Activated naive CD4-positive, alpha-beta T cell treated with anti-CD3 and anti-CD28 coated beads for 36 hours (primary cell): ENCODE data around the gene CST5. TPM values are rescaled to one million over a fixed set of nuclear protein-coding genes. Genes with fewer than 3 reads are reported as not detected.
"Not testable (repeated sequence)": the region's sequence is repeated elsewhere in the genome, so short reads cannot be mapped to it uniquely, and the experiment has no call there.

Source experiments
- CTCF ChIA-PET: fragments of 350-600 bp; sonication (Branson Sonifier 250); formaldehyde crosslinking; loops from one replicate; lab custom pipeline; 2021; ENCODE audit warnings: antibody characterized with exemption; lab: Charles Lee
- DNase-seq: peaks from one replicate; pipeline ENCODE4 v3.0.0-alpha.2; 2020
- H3K27ac Mint-ChIP-seq: one replicate; pipeline ENCODE4 v1.8.0; 2021; ENCODE audit warnings: mild to moderate bottlenecking, mixed read lengths
- H3K27me3 Mint-ChIP-seq: one replicate; pipeline ENCODE4 v1.8.0; 2021; ENCODE audit warnings: low read depth, mixed read lengths
- H3K36me3 Mint-ChIP-seq: one replicate; pipeline ENCODE4 v1.8.0; 2021; ENCODE audit warnings: low read depth, mixed read lengths
- H3K4me1 Mint-ChIP-seq: one replicate; pipeline ENCODE4 v1.8.0; 2021; ENCODE audit warnings: low read depth, mixed read lengths
- H3K4me3 Mint-ChIP-seq: one replicate; pipeline ENCODE4 v1.8.0; 2021; ENCODE audit warnings: mild to moderate bottlenecking, moderate library complexity, mixed read lengths
- H3K9me3 Mint-ChIP-seq: one replicate; pipeline ENCODE4 v1.8.0; 2021; ENCODE audit warnings: mixed read lengths
- intact Hi-C: fragments of 100-400 bp; cut with micrococcal nuclease; formaldehyde crosslinking; loops from one replicate; pipeline ENCODE4 v1.15.1; 2023
- total RNA-seq, 2 experiments: library from RNA; stranded (reverse); gene quantifications; one replicate each; pipeline ENCODE4 v1.2.3, GENCODE V29; 2021

CST5 gene
- total RNA-seq, 2 experiments from 2014 or later: not detected

DNA sequence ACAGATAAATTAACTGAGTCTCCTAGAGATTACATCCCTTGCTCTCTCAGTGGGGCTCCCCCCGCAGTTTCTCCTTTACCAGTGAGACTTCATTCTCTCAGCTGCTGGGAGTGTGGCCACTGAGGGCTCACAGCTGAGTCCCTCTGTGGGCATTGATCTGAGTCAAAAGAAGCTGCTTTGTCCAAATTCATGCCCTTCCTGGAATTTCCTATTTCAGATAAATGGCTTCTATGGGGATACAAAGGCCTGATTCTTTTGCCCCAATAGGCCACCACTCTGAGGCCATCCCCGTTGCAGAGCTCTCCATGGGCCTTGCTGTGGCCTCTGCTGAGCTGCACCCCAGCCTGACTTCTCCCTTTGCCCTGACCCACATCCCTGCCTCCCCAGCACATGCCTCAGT lies 10.0 kb downstream of the CST5 start:
- peaks cover 7% of the 10 kb centered on the region for H3K4me1 Mint-ChIP-seq
- CTCF ChIA-PET: no interaction called here
- H3K4me3 Mint-ChIP-seq: no peak overlapping the region
- H3K27me3 Mint-ChIP-seq: peaks cover 36% of the 10 kb centered on the region
- intact Hi-C loops: no loop called here
- no peaks in the 10 kb centered on the region for H3K9me3 Mint-ChIP-seq
- H3K36me3 Mint-ChIP-seq: no peaks in the 10 kb centered on the region
- no peak for DNase-seq
- H3K27ac Mint-ChIP-seq: no peak overlapping the region

DNA sequence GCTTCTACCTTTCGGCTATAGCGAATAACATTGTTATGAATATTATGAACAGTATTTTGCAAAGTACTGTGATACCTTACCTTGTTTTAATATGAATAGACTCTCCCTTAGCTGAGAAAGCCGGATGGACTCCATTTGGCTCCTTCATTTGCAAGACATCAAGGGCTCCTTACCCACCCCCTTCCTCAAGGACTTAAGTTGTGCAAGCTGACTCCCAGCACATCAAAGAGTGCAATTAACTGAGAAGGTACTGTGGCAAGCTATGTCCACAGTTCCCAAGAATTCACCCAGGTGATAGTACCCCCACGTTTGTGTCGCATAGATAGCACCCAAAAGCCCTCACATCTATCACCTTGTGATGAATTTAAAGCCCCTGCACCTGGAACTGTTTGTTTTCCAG lies 11.2 kb downstream of the CST5 start:
- no peaks in the 10 kb centered on the region for H3K9me3 Mint-ChIP-seq
- no peak overlapping the region for H3K27ac Mint-ChIP-seq
- DNase-seq: no peak
- H3K36me3 Mint-ChIP-seq: no peaks in the 10 kb centered on the region
- H3K4me3 Mint-ChIP-seq: no peak overlapping the region
- H3K27me3 Mint-ChIP-seq: peaks cover 36% of the 10 kb centered on the region
- peaks cover 2% of the 10 kb centered on the region for H3K4me1 Mint-ChIP-seq
- CTCF ChIA-PET: no interaction called here
- intact Hi-C loops: no loop called here

- Mint-ChIP-seq H3K36me3 (no peaks in the 10 kb centered on the region), H3K9me3 (no peaks in the 10 kb centered on the region), H3K4me1 (no peaks in the 10 kb centered on the region), H3K27me3 (peaks cover 36% of the 10 kb centered on the region), H3K27ac (no peak overlapping the region), H3K4me3 (no peak overlapping the region)
- CTCF ChIA-PET: no interaction called here
- intact Hi-C loops: no loop called here
- no peak for DNase-seq
Measured at GRCh38 chr20:23867152-23867776, 12.3 kb downstream of the CST5 start.

- H3K27me3 Mint-ChIP-seq, H3K4me3 Mint-ChIP-seq, H3K27ac Mint-ChIP-seq, H3K36me3 Mint-ChIP-seq, DNase-seq, H3K4me1 Mint-ChIP-seq, H3K9me3 Mint-ChIP-seq, CTCF ChIA-PET, intact Hi-C loops: not testable (repeated sequence)
Measured at GRCh38 chr20:23860771-23861170, 18.8 kb downstream of the CST5 start.

DNA sequence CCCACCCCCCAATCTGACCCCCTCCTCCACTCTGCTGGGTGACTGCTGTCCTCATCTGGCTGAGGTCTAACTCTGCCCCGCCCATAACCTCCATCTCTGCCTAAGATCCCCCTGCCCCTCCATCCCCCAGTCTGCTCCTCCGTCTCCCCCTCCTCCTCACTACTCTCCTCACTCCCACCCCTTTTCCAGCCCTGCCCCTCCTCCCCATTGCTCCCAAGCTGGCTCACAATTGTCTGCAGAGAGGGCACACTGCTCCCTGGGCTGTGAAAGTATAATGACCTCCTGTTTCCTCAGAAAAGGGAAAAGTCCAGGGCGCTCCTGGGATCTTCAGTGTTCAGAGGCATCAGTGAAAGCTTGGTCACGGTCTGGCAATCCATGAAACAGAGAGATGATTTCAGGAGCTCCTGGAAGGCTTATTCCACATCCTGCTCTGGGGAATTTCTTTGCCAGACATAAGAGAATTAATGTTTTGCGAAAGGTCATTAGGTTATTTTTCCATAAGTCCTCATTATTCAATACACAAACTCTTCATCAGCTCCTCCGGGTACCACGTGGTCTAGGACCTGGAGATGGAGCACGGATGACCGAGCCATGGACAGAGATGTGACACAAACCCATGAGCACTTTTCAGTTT lies 21.5 kb downstream of the CST5 start:
- no peak overlapping the region for H3K4me3 Mint-ChIP-seq
- DNase-seq: no peak
- no peaks in the 10 kb centered on the region for H3K9me3 Mint-ChIP-seq
- H3K4me1 Mint-ChIP-seq: no peaks in the 10 kb centered on the region
- no peaks in the 10 kb centered on the region for H3K36me3 Mint-ChIP-seq
- no peaks in the 10 kb centered on the region for H3K27me3 Mint-ChIP-seq
- intact Hi-C loops: no loop called here
- no peak overlapping the region for H3K27ac Mint-ChIP-seq
- CTCF ChIA-PET: no interaction called here

- H3K36me3 Mint-ChIP-seq: no peaks in the 10 kb centered on the region
- no peaks in the 10 kb centered on the region for H3K4me1 Mint-ChIP-seq
- no peak overlapping the region for H3K27ac Mint-ChIP-seq
- no peak overlapping the region for H3K4me3 Mint-ChIP-seq
- H3K27me3 Mint-ChIP-seq: peaks cover 1% of the 10 kb centered on the region
- H3K9me3 Mint-ChIP-seq: no peaks in the 10 kb centered on the region
- DNase-seq: no peak
- intact Hi-C loops: no loop called here
- CTCF ChIA-PET: no interaction called here
Measured at GRCh38 chr20:23856736-23857135, 22.8 kb downstream of the CST5 start.

- no peaks in the 10 kb centered on the region for H3K4me1 Mint-ChIP-seq
- H3K27ac Mint-ChIP-seq: no peak overlapping the region
- CTCF ChIA-PET: no interaction called here
- peaks cover 1% of the 10 kb centered on the region for H3K27me3 Mint-ChIP-seq
- H3K36me3 Mint-ChIP-seq: no peaks in the 10 kb centered on the region
- intact Hi-C loops: no loop called here
- no peak for DNase-seq
- no peaks in the 10 kb centered on the region for H3K9me3 Mint-ChIP-seq
- no peak overlapping the region for H3K4me3 Mint-ChIP-seq
Measured at GRCh38 chr20:23856226-23856625, 23.3 kb downstream of the CST5 start.

- intact Hi-C loops: no loop called here
- peaks cover 17% of the 10 kb centered on the region for H3K27me3 Mint-ChIP-seq
- H3K36me3 Mint-ChIP-seq: no peaks in the 10 kb centered on the region
Measured at GRCh38 chr20:23841693-23842092, 37.9 kb downstream of the CST5 start.

DNA sequence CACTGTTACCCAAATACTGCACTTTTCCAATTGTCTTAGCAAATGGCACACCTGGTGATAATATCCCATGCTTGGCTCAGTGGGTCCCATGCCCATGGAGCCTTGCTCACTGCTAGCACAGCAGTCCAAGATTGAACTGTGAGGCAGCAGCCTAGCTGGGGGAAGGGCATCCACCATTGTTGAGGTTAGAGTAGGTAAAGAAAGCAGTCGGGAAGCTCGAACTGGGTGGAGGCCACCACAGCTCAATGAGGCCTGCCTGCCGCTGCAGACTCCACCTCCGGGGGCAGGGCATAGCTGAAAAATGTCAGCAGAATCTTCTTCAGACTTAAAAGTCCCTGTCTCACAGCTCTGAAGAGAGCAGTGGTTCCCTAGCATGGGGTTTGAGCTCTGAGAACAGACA lies 43.8 kb downstream of the CST5 start:
- no peak for DNase-seq
- H3K27ac Mint-ChIP-seq: no peak overlapping the region
- CTCF ChIA-PET: no interaction called here
- intact Hi-C loops: no loop called here
- H3K4me1 Mint-ChIP-seq: no peaks in the 10 kb centered on the region
- H3K4me3 Mint-ChIP-seq: no peak overlapping the region
- H3K27me3 Mint-ChIP-seq: peaks cover 19% of the 10 kb centered on the region
- H3K36me3 Mint-ChIP-seq: no peaks in the 10 kb centered on the region
- peaks cover 10% of the 10 kb centered on the region for H3K9me3 Mint-ChIP-seq

More at GRCh38 chr20:23841693-23842092, 37.9 kb downstream of the CST5 start:
- no peaks in the 10 kb centered on the region for H3K4me1 Mint-ChIP-seq
- peaks cover 10% of the 10 kb centered on the region for H3K9me3 Mint-ChIP-seq
- no peak overlapping the region for H3K27ac Mint-ChIP-seq
- DNase-seq: no peak
- H3K4me3 Mint-ChIP-seq: no peak overlapping the region
- CTCF ChIA-PET: no interaction called here

GRCh38 chr20:23832775-23833513 lies 46.6 kb downstream of the CST5 start:
- intact Hi-C loops: no loop called here
- H3K27me3 Mint-ChIP-seq: peaks cover 16% of the 10 kb centered on the region
- no peak overlapping the region for H3K4me3 Mint-ChIP-seq
- H3K36me3 Mint-ChIP-seq: no peaks in the 10 kb centered on the region
- H3K27ac Mint-ChIP-seq: no peak overlapping the region
- H3K4me1 Mint-ChIP-seq: no peaks in the 10 kb centered on the region
- no peaks in the 10 kb centered on the region for H3K9me3 Mint-ChIP-seq
- DNase-seq: no peak
- CTCF ChIA-PET: no interaction called here

DNA sequence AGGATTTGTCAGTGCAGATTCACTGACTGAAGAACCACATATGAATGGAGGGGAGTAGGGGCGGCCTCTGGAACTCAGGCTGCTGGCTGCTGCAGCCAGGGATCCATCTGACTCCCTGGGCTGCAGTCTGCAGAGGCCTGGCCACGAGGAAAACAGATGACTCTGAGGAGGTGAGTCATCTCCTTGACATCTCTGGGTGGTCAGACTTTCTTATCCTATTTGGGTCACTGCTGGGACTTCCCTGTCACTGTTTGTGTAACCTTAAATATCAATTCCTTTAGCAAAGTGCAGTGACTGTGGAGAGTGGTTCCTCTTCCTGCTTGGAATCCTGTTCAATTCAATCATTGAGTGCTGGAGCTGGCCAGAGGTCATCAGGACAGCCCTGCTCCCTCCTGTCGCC lies 47.6 kb downstream of the CST5 start:
- H3K27ac Mint-ChIP-seq, CTCF ChIA-PET, H3K4me1 Mint-ChIP-seq, DNase-seq, H3K9me3 Mint-ChIP-seq, H3K36me3 Mint-ChIP-seq, intact Hi-C loops, H3K4me3 Mint-ChIP-seq: not testable (repeated sequence)
- H3K27me3 Mint-ChIP-seq: peaks cover 11% of the 10 kb centered on the region

GRCh38 chr20:23826541-23827021 lies 53.0 kb downstream of the CST5 start, which contains the start of gene CST2:
Gene CST2, minus strand, starts transcription at chr20:23826729. Its CDS starts 69 bp downstream, at chr20:23826660.
- H3K27ac Mint-ChIP-seq: no peak within 1 kb of the TSS
- no peak within 1 kb of the TSS for H3K4me3 Mint-ChIP-seq
- H3K27me3 Mint-ChIP-seq: peaks cover 2% of the 10 kb centered on the region
- H3K9me3 Mint-ChIP-seq: no peaks in the 10 kb centered on the region
- no peaks in the 10 kb centered on the region for H3K4me1 Mint-ChIP-seq
- no peak for DNase-seq
- no peaks in the 10 kb centered on the region for H3K36me3 Mint-ChIP-seq
- intact Hi-C loops: no loop called here
- CTCF ChIA-PET: no interaction called here
